ENCODE results near the gene CDK19.

DNA sequence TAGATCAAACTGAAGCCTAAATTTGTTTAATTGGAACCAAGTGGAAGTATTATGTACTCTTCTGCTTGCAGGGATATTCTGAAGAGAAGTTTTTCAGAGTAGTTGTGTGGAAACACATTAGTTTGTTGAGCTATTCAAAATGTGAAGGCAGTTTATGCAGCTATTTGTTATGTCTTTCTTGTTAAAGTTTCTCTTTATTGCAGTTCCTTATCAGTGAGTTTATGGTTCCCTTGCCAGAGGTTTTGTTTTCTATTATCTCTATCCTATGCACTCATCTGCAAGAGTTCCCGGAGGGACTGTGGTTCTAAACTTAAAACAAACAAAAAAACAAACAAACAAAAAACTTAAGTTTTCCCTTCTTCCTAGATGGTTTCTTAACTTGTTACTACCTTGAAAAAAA, 195.2 kb downstream of the CDK19 start:
- TF ChIP-seq, protein P1, sequence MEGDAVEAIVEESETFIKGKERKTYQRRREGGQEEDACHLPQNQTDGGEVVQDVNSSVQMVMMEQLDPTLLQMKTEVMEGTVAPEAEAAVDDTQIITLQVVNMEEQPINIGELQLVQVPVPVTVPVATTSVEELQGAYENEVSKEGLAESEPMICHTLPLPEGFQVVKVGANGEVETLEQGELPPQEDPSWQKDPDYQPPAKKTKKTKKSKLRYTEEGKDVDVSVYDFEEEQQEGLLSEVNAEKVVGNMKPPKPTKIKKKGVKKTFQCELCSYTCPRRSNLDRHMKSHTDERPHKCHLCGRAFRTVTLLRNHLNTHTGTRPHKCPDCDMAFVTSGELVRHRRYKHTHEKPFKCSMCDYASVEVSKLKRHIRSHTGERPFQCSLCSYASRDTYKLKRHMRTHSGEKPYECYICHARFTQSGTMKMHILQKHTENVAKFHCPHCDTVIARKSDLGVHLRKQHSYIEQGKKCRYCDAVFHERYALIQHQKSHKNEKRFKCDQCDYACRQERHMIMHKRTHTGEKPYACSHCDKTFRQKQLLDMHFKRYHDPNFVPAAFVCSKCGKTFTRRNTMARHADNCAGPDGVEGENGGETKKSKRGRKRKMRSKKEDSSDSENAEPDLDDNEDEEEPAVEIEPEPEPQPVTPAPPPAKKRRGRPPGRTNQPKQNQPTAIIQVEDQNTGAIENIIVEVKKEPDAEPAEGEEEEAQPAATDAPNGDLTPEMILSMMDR (conservative IDR thresholded peaks at IDR 0.05 in 1 of 2, IDR thresholded peaks at IDR 0.05 in 1 of 2; ENCODE audit: low read depth in 1 of 2, low read length in 2 of 2): no peak
- TF ChIP-seq EZH2 (IDR thresholded peaks at IDR 0.05; ENCODE audit: low read length, missing control alignments): no peak
